K562 treated with DMSO at 1 percent for 48 hours (cell line): ENCODE data around the gene FHOD1. TPM values are rescaled to one million over a fixed set of nuclear protein-coding genes. Genes with fewer than 3 reads are reported as not detected.

Source experiments
- total RNA-seq: library from RNA; unstranded; fragments of 300-600 nt; gene quantifications from 2 replicates; pipeline ENCODE4 v1.2.3, GENCODE V29; 2022; ENCODE audit warnings: low replicate concordance; ENCODE audit errors: extremely low read depth

The FHOD1 gene
- not detected in 2 replicates for total RNA-seq

DNA sequence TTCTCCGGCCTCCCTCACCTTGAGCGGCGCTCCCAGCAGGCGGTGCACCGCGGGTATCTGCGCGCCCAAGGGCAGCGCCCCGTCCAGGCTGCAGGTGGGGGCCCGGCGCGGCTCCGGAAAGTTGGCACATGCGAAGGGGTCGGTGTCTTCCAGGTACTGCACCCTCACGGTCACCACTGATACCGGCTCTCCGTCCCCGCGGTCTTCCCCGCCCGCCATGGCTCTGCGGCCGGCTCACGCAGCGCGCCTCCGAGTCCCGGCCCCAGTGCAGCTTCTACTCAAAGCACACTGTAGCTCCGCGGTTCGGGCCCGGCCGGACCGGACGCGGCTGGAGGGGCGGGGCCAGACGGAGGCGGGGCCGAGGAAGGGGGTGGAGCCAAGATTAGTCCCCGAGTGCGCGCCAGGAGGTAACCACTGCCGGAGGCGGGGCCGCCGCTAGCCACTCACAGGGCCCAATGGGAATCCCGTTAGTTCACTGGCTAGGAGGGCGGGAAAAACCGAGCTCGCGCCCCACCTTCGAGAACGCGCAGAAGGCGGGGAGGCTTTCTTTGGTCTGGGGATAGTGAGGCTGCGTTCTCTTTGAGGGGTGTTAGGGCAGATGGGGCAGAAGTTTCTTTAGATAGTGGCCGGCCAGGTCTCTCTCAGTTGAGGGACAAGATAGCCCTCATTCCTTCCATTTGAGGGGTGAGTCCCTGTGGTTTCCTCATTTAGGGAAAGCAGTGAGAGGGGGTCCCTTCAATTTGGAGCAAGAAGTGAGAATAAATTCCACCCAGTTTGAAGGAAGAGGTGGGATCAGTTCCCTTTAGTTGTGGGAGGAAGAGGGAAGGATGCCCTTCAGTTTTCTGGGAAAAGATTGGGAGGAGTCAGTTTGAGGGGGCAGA is at the start of gene FHOD1:
Gene FHOD1, minus strand, starts transcription at position 290 of the 881 bp plus-strand sequence. Its CDS starts 71 bp downstream, at position 219.

DNA sequence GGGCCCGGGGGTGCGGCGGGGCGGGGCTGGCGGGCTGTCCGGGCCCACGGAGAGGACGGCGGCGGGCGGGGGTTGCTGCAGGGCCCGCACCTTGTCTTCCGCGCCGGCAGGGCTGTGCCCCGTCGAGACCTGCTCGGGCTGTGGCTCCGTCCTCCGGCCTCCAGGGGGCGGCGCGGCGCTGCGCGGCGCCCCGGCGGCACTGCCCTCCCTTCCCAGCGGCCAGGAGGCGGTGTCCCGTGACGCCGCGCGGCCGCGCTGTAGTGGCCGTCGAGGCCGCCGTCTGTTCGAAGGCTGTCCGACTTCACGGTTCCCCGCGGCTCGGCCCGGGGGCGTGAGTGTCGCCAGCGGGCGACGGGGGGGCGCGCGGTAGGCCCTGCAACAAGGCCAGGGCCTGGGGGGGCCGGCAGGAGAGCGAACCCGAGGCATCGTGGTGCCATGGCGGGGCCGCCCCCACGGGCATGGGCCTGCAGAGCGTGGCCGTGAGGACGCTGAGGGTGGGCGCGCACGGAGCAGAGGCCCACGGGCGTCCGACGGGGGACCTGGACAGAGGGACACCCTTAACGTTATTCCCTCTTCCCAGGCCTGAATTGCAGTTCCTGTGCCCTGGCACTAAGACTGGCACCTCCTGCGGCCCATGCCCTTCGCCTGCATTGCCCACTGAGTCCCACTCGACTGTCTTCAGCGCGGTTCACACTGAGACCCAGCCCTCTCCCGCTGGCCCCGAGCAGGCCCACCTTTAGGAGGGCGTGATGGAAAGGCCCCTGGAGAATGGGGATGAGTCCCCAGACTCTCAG is 32.2 kb upstream of the FHOD1 start, which contains the start of gene PLEKHG4:
Gene PLEKHG4, plus strand, starts transcription at position 237 of the 794 bp plus-strand sequence. Its CDS starts 513 bp downstream, at position 750.

DNA sequence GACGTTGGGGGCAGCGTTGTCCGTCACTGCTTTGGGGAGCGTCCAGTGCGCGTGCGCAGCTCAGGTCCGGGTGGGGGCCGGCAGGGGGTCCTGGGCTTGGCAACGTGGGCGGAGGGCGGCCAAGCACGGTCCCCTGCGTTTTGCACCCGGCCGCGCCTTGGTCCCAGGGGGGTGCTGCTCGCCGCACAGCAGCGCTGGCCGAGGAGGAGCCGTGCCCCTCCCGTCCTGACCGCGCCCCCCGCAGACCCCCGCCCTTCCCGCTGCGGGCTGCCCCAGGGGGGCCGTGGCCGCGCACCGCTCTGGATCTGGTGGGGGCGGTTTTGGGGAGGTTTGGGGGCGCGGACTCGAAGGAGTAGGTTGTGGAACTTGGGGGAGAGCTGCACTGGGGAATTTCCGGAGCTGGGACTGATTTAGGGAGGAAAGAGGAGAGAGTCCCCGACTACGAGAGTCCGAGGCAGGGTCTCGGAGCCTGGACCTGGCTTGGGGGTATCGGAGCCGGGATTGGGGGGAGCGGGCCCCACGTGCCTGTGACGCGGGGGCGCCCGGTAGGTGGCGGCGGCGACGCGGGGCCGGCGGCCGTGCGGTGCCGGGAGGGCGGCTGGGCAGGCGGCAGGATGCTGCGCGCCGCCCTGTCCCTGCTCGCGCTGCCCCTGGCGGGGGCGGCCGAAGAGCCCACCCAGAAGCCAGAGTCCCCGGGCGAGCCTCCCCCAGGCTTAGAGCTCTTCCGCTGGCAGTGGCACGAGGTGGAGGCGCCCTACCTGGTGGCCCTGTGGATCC is 1.3 kb upstream of the FHOD1 start, which contains the start of gene SLC9A5:
Gene SLC9A5, plus strand, starts transcription at position 579 of the 777 bp plus-strand sequence. Its CDS starts 36 bp downstream, at position 615.

DNA sequence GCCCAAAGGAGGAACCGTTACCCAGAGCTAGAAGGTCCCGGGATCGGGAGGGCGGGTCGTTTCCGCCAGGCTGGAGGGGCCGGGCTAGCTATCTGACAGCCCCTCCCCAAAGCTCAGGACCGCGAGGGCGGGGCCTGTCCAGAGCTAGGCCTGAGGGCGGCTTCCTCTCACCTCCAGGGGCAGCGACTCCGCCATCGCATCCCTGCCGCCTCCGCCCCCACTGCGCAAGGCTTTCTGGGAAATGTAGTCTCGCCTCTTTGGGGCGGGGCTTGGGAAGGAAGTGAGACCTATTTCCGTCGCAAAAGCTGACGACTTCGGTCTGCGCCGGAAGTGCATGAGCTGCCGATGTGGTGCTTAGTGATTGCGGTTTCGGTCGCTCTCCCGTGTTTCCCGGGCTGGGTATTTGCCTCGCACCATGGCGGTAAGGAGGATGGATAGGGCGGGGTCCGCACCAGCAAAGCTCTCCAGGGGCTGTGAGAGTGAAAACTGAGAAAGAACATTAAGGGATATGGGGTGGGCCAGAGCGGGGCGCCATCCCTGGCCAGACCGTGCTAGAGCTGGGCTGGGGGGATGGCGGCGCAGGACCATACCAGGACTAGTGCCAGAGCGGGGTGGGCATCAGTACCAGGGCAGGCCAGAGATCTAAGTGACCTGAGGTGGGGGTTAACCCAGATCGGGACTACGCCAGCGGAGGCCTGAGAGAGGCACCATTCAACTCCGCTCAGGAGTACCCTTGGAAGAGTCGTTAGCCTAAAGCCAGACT is 20.3 kb downstream of the FHOD1 start, which contains the start of gene TMEM208:
Gene TMEM208, plus strand, starts transcription at position 327 of the 763 bp plus-strand sequence. Its CDS starts 89 bp downstream, at position 416.

DNA sequence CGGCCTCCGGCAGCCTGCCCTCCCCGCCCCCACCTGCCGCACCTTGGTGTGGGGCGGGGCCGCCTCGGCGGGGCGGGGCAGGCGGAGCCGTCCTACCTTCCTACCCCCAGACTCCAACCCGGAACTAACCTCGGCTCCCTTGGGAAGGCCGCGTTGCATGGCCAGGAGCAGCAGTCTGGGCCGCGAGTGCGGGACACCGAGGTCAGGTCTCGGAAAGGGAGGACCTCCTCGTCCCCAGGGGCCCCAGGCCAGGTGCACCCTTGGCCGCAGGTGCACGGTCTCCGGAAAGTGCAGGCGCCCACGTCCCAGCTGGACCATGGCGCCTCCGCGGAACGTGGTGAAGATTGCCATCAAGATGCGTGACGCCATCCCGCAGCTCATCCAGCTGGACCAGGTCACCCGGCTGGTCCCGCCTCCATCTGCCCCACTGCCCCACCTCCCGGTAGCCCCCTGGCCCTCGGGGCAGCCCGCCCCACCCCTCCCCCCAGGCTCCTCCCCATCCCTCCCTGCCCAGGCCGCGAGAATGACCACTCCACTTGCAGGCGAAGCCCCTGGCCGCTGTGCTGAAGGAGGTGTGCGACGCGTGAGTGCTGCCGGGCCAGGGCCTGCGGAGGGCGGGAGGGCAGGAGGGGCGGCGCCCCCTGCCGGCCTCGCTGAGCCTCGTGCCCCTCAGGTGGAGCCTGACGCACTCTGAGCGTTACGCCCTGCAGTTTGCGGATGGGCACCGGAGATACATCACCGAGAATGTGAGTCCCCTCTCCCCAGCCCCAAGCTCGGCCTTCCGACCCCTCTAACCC is 48.1 kb downstream of the FHOD1 start, which contains the start of gene ELMO3:
Gene ELMO3, plus strand, starts transcription at position 121 of the 797 bp plus-strand sequence. Its CDS starts 196 bp downstream, at position 317.

DNA sequence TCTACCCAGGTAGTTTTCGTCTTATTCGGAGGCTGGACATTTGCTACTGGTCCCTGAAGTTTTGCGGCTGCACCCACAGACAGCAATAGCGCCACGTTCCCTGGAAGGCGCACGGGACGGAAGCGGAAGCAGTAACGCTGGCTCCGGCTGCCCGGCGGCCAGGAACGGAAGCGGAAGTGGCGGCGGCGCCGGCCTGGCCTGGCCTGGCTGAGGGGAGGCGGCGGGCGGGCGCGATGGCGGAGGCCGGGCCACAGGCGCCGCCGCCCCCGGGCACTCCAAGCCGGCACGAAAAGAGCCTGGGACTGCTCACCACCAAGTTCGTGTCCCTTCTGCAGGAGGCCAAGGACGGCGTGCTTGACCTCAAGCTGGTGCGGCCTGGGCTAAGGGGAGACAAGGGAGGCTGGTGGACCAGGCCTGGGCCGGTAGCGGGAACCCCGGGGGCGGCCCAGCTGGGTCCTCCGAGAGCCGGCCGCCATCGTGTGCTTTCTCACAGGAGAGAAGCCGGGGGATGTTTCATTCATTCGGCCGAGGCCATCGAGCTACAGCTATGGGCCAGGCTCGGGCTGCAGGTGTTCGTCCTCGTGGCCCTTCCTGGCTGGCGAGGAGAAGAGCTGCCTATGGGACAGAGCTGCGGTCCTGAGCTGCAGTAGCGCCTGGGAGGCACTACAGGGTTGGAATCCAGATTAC is 55.1 kb downstream of the FHOD1 start, which contains the start of gene E2F4:
Gene E2F4, plus strand, starts transcription at position 161 of the 687 bp plus-strand sequence. Its CDS starts 73 bp downstream, at position 234.

DNA sequence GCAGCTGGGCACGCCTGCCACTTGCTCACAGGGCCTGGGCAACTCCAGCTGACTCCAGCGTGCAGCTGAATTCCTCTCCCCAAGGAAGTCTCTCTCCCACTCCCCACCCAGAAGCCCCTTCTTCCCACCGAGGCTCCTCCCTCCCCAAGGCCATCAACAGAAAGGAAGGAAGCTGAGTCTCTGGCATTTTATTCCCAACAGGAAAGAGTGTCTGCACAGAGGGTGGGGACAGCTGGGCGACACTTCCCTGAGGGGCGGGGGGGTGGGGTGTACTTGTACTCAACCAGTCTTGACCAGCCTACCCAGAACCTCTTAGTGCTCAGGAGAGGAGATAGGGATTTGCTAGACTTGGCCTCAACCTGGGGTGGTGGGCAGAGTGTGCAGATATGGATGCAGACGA is 57.2 kb downstream of the FHOD1 start, which contains the start of gene EXOC3L1:
Gene EXOC3L1, minus strand, starts transcription at position 96 of the 400 bp plus-strand sequence. CDS start 460 bp downstream, outside the sequence.

DNA sequence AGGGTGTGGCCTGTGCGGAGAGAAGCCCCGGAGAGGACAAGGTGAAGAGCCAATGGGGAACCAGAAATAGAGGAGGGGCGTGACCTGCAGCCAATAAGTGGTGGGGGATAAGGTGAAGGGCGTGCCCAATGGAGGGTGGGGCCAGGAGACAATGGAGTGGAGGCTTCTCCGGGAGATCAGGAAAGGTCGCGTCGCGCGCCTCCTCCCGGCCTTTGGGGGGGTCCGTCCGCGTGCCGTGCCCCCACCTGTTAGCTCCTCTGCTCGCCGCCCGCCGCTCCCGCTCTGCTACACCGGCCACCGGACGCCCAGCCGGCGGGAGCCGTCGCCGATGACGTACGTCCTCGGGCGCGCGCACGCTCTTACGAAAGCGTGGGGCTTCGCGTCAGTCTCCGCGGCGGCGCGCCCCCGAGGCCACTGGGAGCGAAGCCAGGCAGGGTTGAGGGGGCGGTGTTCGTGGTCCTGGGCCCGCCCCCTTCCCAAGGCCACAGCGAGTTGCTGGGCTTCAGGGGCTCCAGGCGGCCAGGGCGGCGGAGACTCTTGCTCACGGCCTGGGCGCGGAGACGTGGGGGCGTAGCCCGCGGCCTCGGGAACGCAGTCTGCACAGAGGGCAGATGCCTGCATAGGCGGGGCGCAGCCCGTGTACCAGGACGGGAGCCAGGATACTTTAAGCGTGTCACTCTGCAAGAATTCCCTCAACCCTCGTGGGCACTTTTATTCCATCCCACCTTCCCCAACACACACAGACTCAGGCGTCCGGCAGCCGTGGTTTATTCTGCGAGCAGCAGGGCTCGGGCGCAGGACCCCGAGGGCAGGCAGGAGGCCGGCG is 63.4 kb downstream of the FHOD1 start, which contains the start of gene MATCAP1:
Gene MATCAP1, minus strand, starts transcription at position 337 of the 826 bp plus-strand sequence. CDS start 3,353 bp downstream, outside the sequence.

Other genes with a start within 250 kb of the FHOD1 start
- 506 TPM in 1 of 2 replicates, not detected in the other for gene CBFB, start 218.3 kb downstream of the FHOD1 start, total RNA-seq
- not detected in 2 replicates for gene PHAF1, start 137.5 kb downstream of the FHOD1 start, total RNA-seq
- not detected in 2 replicates for gene B3GNT9, start 96.5 kb downstream of the FHOD1 start, total RNA-seq
- gene TRADD, start 87.6 kb downstream of the FHOD1 start, total RNA-seq: not detected in 2 replicates
- not detected in 2 replicates for gene FBXL8, start 87.5 kb downstream of the FHOD1 start, total RNA-seq
- not detected in 2 replicates for gene HSF4, start 82.7 kb downstream of the FHOD1 start, total RNA-seq
- gene NOL3, start 76.9 kb downstream of the FHOD1 start, total RNA-seq: not detected in 2 replicates
- not detected in 2 replicates for gene MATCAP1, start 63.5 kb downstream of the FHOD1 start, total RNA-seq
- gene EXOC3L1, start 57.3 kb downstream of the FHOD1 start, total RNA-seq: not detected in 2 replicates
- gene E2F4, start 55.3 kb downstream of the FHOD1 start, total RNA-seq: not detected in 2 replicates
- gene ELMO3, start 48.4 kb downstream of the FHOD1 start, total RNA-seq: not detected in 2 replicates
- not detected in 2 replicates for gene TMEM208, start 20.4 kb downstream of the FHOD1 start, total RNA-seq
- gene SLC9A5, start 1.5 kb upstream of the FHOD1 start, total RNA-seq: not detected in 2 replicates
- gene PLEKHG4, start 32.1 kb upstream of the FHOD1 start, total RNA-seq: not detected in 2 replicates
- not detected in 2 replicates for gene KCTD19, start 79.3 kb upstream of the FHOD1 start, total RNA-seq
- gene LRRC36, start 79.3 kb upstream of the FHOD1 start, total RNA-seq: not detected in 2 replicates
- gene TPPP3, start 146.0 kb upstream of the FHOD1 start, total RNA-seq: not detected in 2 replicates
- gene ZDHHC1, start 169.0 kb upstream of the FHOD1 start, total RNA-seq: not detected in 2 replicates
- gene HSD11B2, start 183.6 kb upstream of the FHOD1 start, total RNA-seq: not detected in 2 replicates
- not detected in 2 replicates for gene ATP6V0D1, start 233.7 kb upstream of the FHOD1 start, total RNA-seq
- gene AGRP, start 236.1 kb upstream of the FHOD1 start, total RNA-seq: not detected in 2 replicates